K562 (cell line): Measurements from ENCODE around the gene NCOA3. TPM values are rescaled to one million over a fixed set of nuclear protein-coding genes. Genes with fewer than 3 reads are reported as not detected.

Source experiments
- BCLAF1 ChIP-seq, 2 experiments: fragments of 450-650 bp in 1 of 2; IDR thresholded peaks; 2 replicates each; pipeline ENCODE4 v1.6.1; 2011 to 2017; ENCODE audit warnings: low read depth in 2 of 2, antibody characterized with exemption in 1 of 2, borderline replicate concordance in 1 of 2, low read length in 1 of 2, mild to moderate bottlenecking in 1 of 2, mixed read lengths in 1 of 2; ENCODE audit not compliant: control insufficient read depth in 1 of 2
- CAMTA2 ChIP-seq: fragments of 250-450 bp; sonication (Bioruptor Pico); conservative IDR thresholded peaks from 2 replicates; pipeline ENCODE4 v1.5.1; 2022
- DPF2 ChIP-seq: fragments of 450-650 bp; IDR thresholded peaks from 2 replicates; pipeline ENCODE4 v1.6.1; 2016
- FOXP4 ChIP-seq: sonication (generic); formaldehyde crosslinking; IDR thresholded peaks from 2 replicates; pipeline ENCODE4 v1.8.0; 2022; ENCODE audit warnings: mild to moderate bottlenecking, missing genetic modification reagents, borderline replicate concordance
- HNRNPLL ChIP-seq: fragments of 200-400 bp; formaldehyde crosslinking; IDR thresholded peaks from 2 replicates; pipeline ENCODE4 v1.6.1; 2017; ENCODE audit warnings: low read length, low read depth, mild to moderate bottlenecking; ENCODE audit not compliant: poor library complexity, severe bottlenecking
- MTA2 ChIP-seq: fragments of 450-650 bp; IDR thresholded peaks from 2 replicates; pipeline ENCODE4 v1.6.1; 2016; ENCODE audit warnings: low read depth
- NELFE ChIP-seq: IDR thresholded peaks from 2 replicates; pipeline ENCODE4 v1.6.1; 2011; ENCODE audit warnings: mild to moderate bottlenecking; ENCODE audit not compliant: insufficient read depth, insufficient read length
- NUFIP1 ChIP-seq: fragments of 450-650 bp; IDR thresholded peaks from 2 replicates; pipeline ENCODE4 v1.6.1; 2018; ENCODE audit not compliant: partially characterized antibody
- UBTF ChIP-seq, 2 experiments: IDR thresholded peaks; 2 replicates each; pipeline ENCODE4 v1.6.1; 2012; ENCODE audit warnings: improper control_type of control experiment in 2 of 2, low read depth in 2 of 2, low read length in 2 of 2, borderline replicate concordance in 1 of 2
- ZBTB17 ChIP-seq: fragments of 450-650 bp; formaldehyde crosslinking; IDR thresholded peaks from 2 replicates; pipeline ENCODE4 v1.4.0; 2020; ENCODE audit warnings: mild to moderate bottlenecking
- ZBTB33 ChIP-seq: sonication (generic); formaldehyde crosslinking; IDR thresholded peaks from 2 replicates; pipeline ENCODE4 v1.8.1; 2023; ENCODE audit warnings: mild to moderate bottlenecking, missing genetic modification reagents
- ZBTB5 ChIP-seq: fragments of 450-650 bp; IDR thresholded peaks from 2 replicates; pipeline ENCODE4 v1.6.1; 2017; ENCODE audit warnings: antibody characterized with exemption
- ZNF395 ChIP-seq: fragments of 200-800 bp; sonication (Bioruptor generic); IDR thresholded peaks from 2 replicates; pipeline ENCODE4 v1.6.1; 2017; ENCODE audit warnings: missing genetic modification characterization, missing compliant biosample characterization
- polyA plus RNA-seq, 8 experiments: library from polyadenylated mRNA; depleted of rRNA in 4 of 8; stranded (reverse) in 5 of 8; unstranded in 3 of 8; fragments of >200 nt; fragmentation: Nextera tagmentation in 2 of 8; fragmentation: Illumina TruSeq in 1 of 8; extraction: Ambion mirVana in 2 of 8; extraction: Trizol in 1 of 8; gene quantifications; 2 replicates each; pipeline versions ENCODE4 v1.2.1 to v1.2.3, GENCODE V29; 2011 to 2014; ENCODE audit warnings: inconsistent platforms in 1 of 8, missing spikeins in 1 of 8
- total RNA-seq, 7 experiments: library from RNA; depleted of rRNA in 6 of 7; stranded (reverse); fragments of >200 nt in 6 of 7; fragmentation: Illumina TruSeq in 2 of 7; extraction: Trizol in 2 of 7; gene quantifications; 2 replicates each; pipeline versions ENCODE4 v1.2.1 to v1.2.3, GENCODE V29; 2011 to 2021; ENCODE audit warnings: low replicate concordance in 1 of 7

The NCOA3 gene
- total and polyA plus RNA-seq, 9 of the 15 experiments (the other 6 are each of a cell fraction or from before 2014, with no cell fraction given), result 3.2 to 24.3 (median 14.4) TPM

GRCh38 chr20:47487175-47487917 is 14.3 kb upstream of the NCOA3 start (continued):
- TF ChIP-seq NELFE (no peak), CAMTA2 (no peak), ZBTB17 (CRISPR knock-in tag) (no peak), UBTF (IDR thresholded peaks at IDR 0.05; ENCODE audit: borderline replicate concordance in 1 of 2, low read depth in 2 of 2, low read length in 2 of 2) (no peak), BCLAF1 (IDR thresholded peaks at IDR 0.05; ENCODE audit: borderline replicate concordance in 1 of 2, control insufficient read depth in 1 of 2, low read depth in 2 of 2, low read length in 1 of 2) (no peak), ZBTB33 (no peak), HNRNPLL (no peak), ZNF395 (CRISPR knock-in tag) (no peak), ZBTB5 (no peak), FOXP4 (CRISPR knock-in tag) (no peak), DPF2 (peak; percentile 86), NUFIP1 (no peak), MTA2 (peak; percentile 53; the same call in 1 of the 2 replicates)
